Amygdala (tissue), 56 donors: Measurements from ENCODE around the gene SPRR2E.
"Not testable (repeated sequence)": the region's sequence is repeated elsewhere in the genome, so short reads cannot be mapped to it uniquely, and the experiment has no call there.

Experiments
- DNase-seq, 56 donors: peaks; one replicate each; lab custom pipeline; 2025; lab: John Stamatoyannopoulos, UW

The SPRR2E gene

GRCh38 chr1:153071511-153071910, 22.8 kb downstream of the SPRR2E start, which contains the start of gene SPRR2B:
SPRR2B (minus strand) TSS chr1:153071611; CDS start chr1:153070839, 772 bp downstream.
- no peak for DNase-seq

GRCh38 chr1:153070243-153070642, 24.1 kb downstream of the SPRR2E start:
- no peak for DNase-seq

GRCh38 chr1:153058826-153059784, 35.2 kb downstream of the SPRR2E start:
- no peak for DNase-seq

- DNase-seq = no peak
Measured at GRCh38 chr1:153058154-153058553, 36.2 kb downstream of the SPRR2E start.

GRCh38 chr1:153057375-153057774, 37.0 kb downstream of the SPRR2E start, which contains the start of gene SPRR2A:
SPRR2A (minus strand) TSS chr1:153057512; CDS start chr1:153056735, 777 bp downstream.
- DNase-seq = no peak

- not testable (repeated sequence) for DNase-seq
Measured at GRCh38 chr1:153056111-153056510, 38.2 kb downstream of the SPRR2E start.

GRCh38 chr1:153049211-153049610, 45.1 kb downstream of the SPRR2E start:
- no peak for DNase-seq
